H9 (cell line): ENCODE data around the gene OR5M10. TPM values are rescaled to one million over a fixed set of nuclear protein-coding genes. Genes with fewer than 3 reads are reported as not detected.

Source experiments
- DNase-seq: peaks from one replicate; pipeline ENCODE4 v3.0.0-alpha.2; 2017
- H2AFZ ChIP-seq: one replicate; pipeline ENCODE4 v1.6.1; 2013; ENCODE audit warnings: mild to moderate bottlenecking, low read length, control low read depth, moderate library complexity
- H2AK5ac ChIP-seq: 2 replicates; pipeline ENCODE4 v1.6.1; 2013; ENCODE audit warnings: low read length, control low read depth, mixed read lengths; ENCODE audit not compliant: insufficient read length
- H2BK120ac ChIP-seq: one replicate; pipeline ENCODE4 v1.6.1; 2013; ENCODE audit warnings: low read depth, mild to moderate bottlenecking, low read length, control low read depth, inconsistent platforms; ENCODE audit not compliant: poor library complexity, severe bottlenecking
- H2BK12ac ChIP-seq: 2 replicates; pipeline ENCODE4 v1.6.1; 2013; ENCODE audit warnings: low read length, control low read depth, mixed read lengths, low read depth; ENCODE audit not compliant: insufficient read length
- H2BK15ac ChIP-seq: 2 replicates; pipeline ENCODE4 v1.6.1; 2013; ENCODE audit warnings: low read depth, low read length, control low read depth
- H2BK20ac ChIP-seq: one replicate; pipeline ENCODE4 v1.6.1; 2013; ENCODE audit warnings: low read depth, mild to moderate bottlenecking, low read length, control low read depth, inconsistent platforms; ENCODE audit not compliant: poor library complexity, severe bottlenecking
- H2BK5ac ChIP-seq: 2 replicates; pipeline ENCODE4 v1.6.1; 2013; ENCODE audit warnings: low read length, control low read depth, mixed read lengths; ENCODE audit not compliant: insufficient read length
- H3K14ac ChIP-seq: 2 replicates; pipeline ENCODE4 v1.6.1; 2013; ENCODE audit warnings: low read length, control low read depth; ENCODE audit not compliant: insufficient read depth
- H3K18ac ChIP-seq: 2 replicates; pipeline ENCODE4 v1.6.1; 2013; ENCODE audit warnings: low read depth, mild to moderate bottlenecking, mixed read lengths, low read length, control low read depth; ENCODE audit not compliant: insufficient read length
- H3K23ac ChIP-seq: 2 replicates; pipeline ENCODE4 v1.6.1; 2013; ENCODE audit warnings: low read length, control low read depth, mixed read lengths, low read depth; ENCODE audit not compliant: insufficient read length
- H3K23me2 ChIP-seq: 2 replicates; pipeline ENCODE4 v1.6.1; 2013; ENCODE audit warnings: low read depth, mild to moderate bottlenecking, mixed read lengths, low read length, control low read depth; ENCODE audit not compliant: insufficient read length, poor library complexity, severe bottlenecking
- H3K27ac ChIP-seq: 2 replicates; pipeline ENCODE4 v1.5.1; 2013; ENCODE audit warnings: low read length, control low read depth, mixed read lengths, low read depth; ENCODE audit not compliant: insufficient read length
- H3K27me3 ChIP-seq: 2 replicates; pipeline ENCODE4 v1.6.1; 2013; ENCODE audit warnings: low read length, control low read depth, inconsistent platforms; ENCODE audit not compliant: insufficient read depth
- H3K4ac ChIP-seq: 2 replicates; pipeline ENCODE4 v1.6.1; 2013; ENCODE audit warnings: low read depth, mild to moderate bottlenecking, control low read depth, inconsistent platforms, low read length, moderate library complexity
- H3K4me1 ChIP-seq: 2 replicates; pipeline ENCODE4 v1.6.1; 2013; ENCODE audit warnings: low read length, control low read depth, inconsistent platforms; ENCODE audit not compliant: insufficient read depth
- H3K4me2 ChIP-seq: 2 replicates; pipeline ENCODE4 v1.6.1; 2013; ENCODE audit warnings: low read length, control low read depth, mixed read lengths; ENCODE audit not compliant: insufficient read length, insufficient read depth
- H3K56ac ChIP-seq: 2 replicates; pipeline ENCODE4 v1.6.1; 2013; ENCODE audit warnings: low read depth, mild to moderate bottlenecking, mixed read lengths, low read length, control low read depth; ENCODE audit not compliant: insufficient read length
- H3K79me1 ChIP-seq: 2 replicates; pipeline ENCODE4 v1.6.1; 2013; ENCODE audit warnings: low read depth, mild to moderate bottlenecking, moderate library complexity, low read length, control low read depth, inconsistent platforms; ENCODE audit not compliant: insufficient read depth, poor library complexity, severe bottlenecking
- H3K79me2 ChIP-seq: 2 replicates; pipeline ENCODE4 v1.6.1; 2013; ENCODE audit warnings: low read length, control low read depth, inconsistent platforms; ENCODE audit not compliant: insufficient read depth
- H3K9ac ChIP-seq: 2 replicates; pipeline ENCODE4 v1.6.1; 2013; ENCODE audit warnings: low read length, control low read depth, mixed read lengths; ENCODE audit not compliant: insufficient read length; ENCODE audit errors: extremely low read depth
- H3K9me3 ChIP-seq: one replicate; pipeline ENCODE4 v1.6.1; 2013; ENCODE audit warnings: low read depth, low read length, inconsistent platforms; ENCODE audit not compliant: control insufficient read depth
- H3T11ph ChIP-seq: one replicate; pipeline ENCODE4 v1.6.1; 2013; ENCODE audit warnings: mild to moderate bottlenecking, low read length, control low read depth, inconsistent platforms
- H4K20me1 ChIP-seq: one replicate; pipeline ENCODE4 v1.6.1; 2013; ENCODE audit not compliant: control insufficient read depth, insufficient read length, insufficient read depth
- H4K5ac ChIP-seq: 2 replicates; pipeline ENCODE4 v1.6.1; 2013; ENCODE audit warnings: low read depth, mild to moderate bottlenecking, mixed read lengths, low read length, control low read depth; ENCODE audit not compliant: insufficient read length
- H4K8ac ChIP-seq: replicated peaks from 2 replicates; pipeline ENCODE4 v1.6.1; 2013; ENCODE audit warnings: low read length, control low read depth, mixed read lengths, low read depth; ENCODE audit not compliant: insufficient read length
- H4K91ac ChIP-seq: 2 replicates; pipeline ENCODE4 v1.6.1; 2013; ENCODE audit warnings: low read depth, mild to moderate bottlenecking, moderate library complexity, mixed read lengths, low read length, control low read depth; ENCODE audit not compliant: insufficient read length
- H3K27ac Mint-ChIP-seq, 3 experiments: 2 replicates in 2 of 3; 3 replicates in 1 of 3; pipeline ENCODE4 v1.8.0; 2020 to 2021; ENCODE audit warnings: mixed read lengths in 3 of 3, mild to moderate bottlenecking in 1 of 3, moderate library complexity in 1 of 3
- H3K27me3 Mint-ChIP-seq: 2 replicates; pipeline ENCODE4 v1.8.0; 2021; ENCODE audit warnings: low read depth, mild to moderate bottlenecking, moderate library complexity, mixed read lengths
- H3K36me3 Mint-ChIP-seq, 3 experiments: 2 replicates in 2 of 3; 3 replicates in 1 of 3; pipeline ENCODE4 v1.8.0; 2020 to 2021; ENCODE audit warnings: low read depth in 3 of 3, mixed read lengths in 3 of 3; ENCODE audit not compliant: insufficient read depth in 1 of 3
- H3K4me1 Mint-ChIP-seq, 2 experiments: 2 replicates each; pipeline ENCODE4 v1.8.0; 2020; ENCODE audit warnings: mixed read lengths in 2 of 2
- H3K4me3 Mint-ChIP-seq, 2 experiments: 2 replicates in 1 of 2; 3 replicates in 1 of 2; pipeline ENCODE4 v1.8.0; 2020 to 2021; ENCODE audit warnings: mild to moderate bottlenecking in 2 of 2, mixed read lengths in 2 of 2, moderate library complexity in 1 of 2
- H3K9me3 Mint-ChIP-seq, 2 experiments: 2 replicates in 1 of 2; 3 replicates in 1 of 2; pipeline ENCODE4 v1.8.0; 2020; ENCODE audit warnings: mild to moderate bottlenecking in 2 of 2, mixed read lengths in 2 of 2, moderate library complexity in 1 of 2
- WGBS: extraction: QIAGEN DNeasy Blood & Tissue Kit; methylation state at CpG from one replicate; pipeline ENCODE4 v1.1.7; 2013; ENCODE audit warnings: missing lambda C conversion rate, low lambda C conversion rate, mixed read lengths; ENCODE audit not compliant: insufficient read length; ENCODE audit errors: extremely low coverage; 5-methylcytosine and 5-hydroxymethylcytosine counted together
- total RNA-seq: library from RNA; stranded (reverse); gene quantifications from 2 replicates; pipeline ENCODE4 v1.2.1, GENCODE V29; 2021
- TF ChIP-seq, protein P1 (sequence below): fragments of 200-600 bp; sonication (generic); conservative IDR thresholded peaks from 3 replicates; pipeline ENCODE4 v1.8.0; 2021; ENCODE audit warnings: antibody characterized with exemption, mild to moderate bottlenecking

Gene OR5M10
- total RNA-seq, 1 experiment from 2014 or later, result not detected

DNA sequence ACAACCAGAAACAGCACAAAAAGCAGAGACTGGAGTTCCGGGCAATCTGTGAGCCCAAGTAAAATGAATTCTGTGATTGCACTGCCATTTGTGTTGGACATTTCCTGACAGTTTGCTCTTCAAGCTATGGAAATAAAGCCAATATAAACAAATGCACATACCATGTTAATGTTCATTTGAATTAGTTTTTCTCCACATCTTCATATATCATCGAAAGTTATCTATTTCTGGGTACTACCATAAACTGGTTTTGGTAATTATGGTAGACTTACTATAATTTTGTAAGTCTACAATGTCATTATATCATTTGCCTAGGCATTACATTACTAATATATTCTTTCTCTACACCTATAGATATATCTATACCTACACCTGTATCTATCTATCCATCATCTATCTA lies 34.4 kb downstream of the OR5M10 start, which contains the start of gene OR5M11:
OR5M11 (minus strand) TSS at position 101 of the 400 bp plus-strand sequence; CDS start at position 101, 0 bp downstream.
- H3K27ac ChIP-seq, result no peak within 1 kb of the TSS
- H3K9me3 ChIP-seq, result peaks cover 10% of the 10 kb centered on the region
- H3K56ac ChIP-seq, result no peak within 1 kb of the TSS
- no peaks in the 10 kb centered on the region for H3K79me1 ChIP-seq
- no peak within 1 kb of the TSS for H2AK5ac ChIP-seq
- Mint-ChIP-seq H3K9me3 (peaks cover 3 to 16% of the 10 kb centered on the region in 2 experiments; a peak in 3 of 5 replicates), H3K36me3 (no peaks in the 10 kb centered on the region; a peak in 1 of 7 replicates), H3K27ac (no peak within 1 kb of the TSS; a peak in 1 of 7 replicates), H3K4me1 (peaks cover 0 to 4% of the 10 kb centered on the region in 2 experiments; a peak in 1 of 4 replicates), H3K27me3 (no peaks in the 10 kb centered on the region), H3K4me3 (no peak within 1 kb of the TSS)
- no peak within 1 kb of the TSS for H3K4me2 ChIP-seq
- no peaks in the 10 kb centered on the region for H3K79me2 ChIP-seq
- no peak for DNase-seq
- no peaks in the 10 kb centered on the region for H3K27me3 ChIP-seq
- WGBS, result no CpG with 5 or more reads among the region's 2 CpGs
- TF ChIP-seq, protein P1, sequence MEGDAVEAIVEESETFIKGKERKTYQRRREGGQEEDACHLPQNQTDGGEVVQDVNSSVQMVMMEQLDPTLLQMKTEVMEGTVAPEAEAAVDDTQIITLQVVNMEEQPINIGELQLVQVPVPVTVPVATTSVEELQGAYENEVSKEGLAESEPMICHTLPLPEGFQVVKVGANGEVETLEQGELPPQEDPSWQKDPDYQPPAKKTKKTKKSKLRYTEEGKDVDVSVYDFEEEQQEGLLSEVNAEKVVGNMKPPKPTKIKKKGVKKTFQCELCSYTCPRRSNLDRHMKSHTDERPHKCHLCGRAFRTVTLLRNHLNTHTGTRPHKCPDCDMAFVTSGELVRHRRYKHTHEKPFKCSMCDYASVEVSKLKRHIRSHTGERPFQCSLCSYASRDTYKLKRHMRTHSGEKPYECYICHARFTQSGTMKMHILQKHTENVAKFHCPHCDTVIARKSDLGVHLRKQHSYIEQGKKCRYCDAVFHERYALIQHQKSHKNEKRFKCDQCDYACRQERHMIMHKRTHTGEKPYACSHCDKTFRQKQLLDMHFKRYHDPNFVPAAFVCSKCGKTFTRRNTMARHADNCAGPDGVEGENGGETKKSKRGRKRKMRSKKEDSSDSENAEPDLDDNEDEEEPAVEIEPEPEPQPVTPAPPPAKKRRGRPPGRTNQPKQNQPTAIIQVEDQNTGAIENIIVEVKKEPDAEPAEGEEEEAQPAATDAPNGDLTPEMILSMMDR, result no peak
- H2BK12ac ChIP-seq, result no peak within 1 kb of the TSS
- H2BK15ac ChIP-seq, result no peak within 1 kb of the TSS
- no peak within 1 kb of the TSS for H2BK5ac ChIP-seq
- no peak within 1 kb of the TSS for H2AFZ ChIP-seq
- no peak within 1 kb of the TSS for H3K18ac ChIP-seq
- H2BK20ac ChIP-seq, result no peak within 1 kb of the TSS
- no peaks in the 10 kb centered on the region for H4K20me1 ChIP-seq
- H3T11ph ChIP-seq, result no peak within 1 kb of the TSS
- H3K23me2 ChIP-seq, result no peaks in the 10 kb centered on the region
- H3K4ac ChIP-seq, result no peak within 1 kb of the TSS
- no peak within 1 kb of the TSS for H3K14ac ChIP-seq
- no peak within 1 kb of the TSS for H3K9ac ChIP-seq
- no peak within 1 kb of the TSS for H4K91ac ChIP-seq
- no peak within 1 kb of the TSS for H4K8ac ChIP-seq
- H3K4me1 ChIP-seq, result no peaks in the 10 kb centered on the region
- H2BK120ac ChIP-seq, result no peak within 1 kb of the TSS
- no peak within 1 kb of the TSS for H4K5ac ChIP-seq
- no peak within 1 kb of the TSS for H3K23ac ChIP-seq
